Upper lobe of right lung (tissue), 1 donor: Measurements from ENCODE around the gene TTF2. TPM values are rescaled to one million over a fixed set of nuclear protein-coding genes. Genes with fewer than 3 reads are reported as not detected.

ENCODE experiments used
- ATAC-seq: fragments of 200-7000 bp; cut with Tn5 transposase; one replicate; pipeline ENCODE4 v1.9.1; 2020; ENCODE audit warnings: mild to moderate bottlenecking, moderate library complexity
- DNase-seq: peaks from one replicate; pipeline ENCODE4 v3.0.0-alpha.2; 2020
- H3K27ac ChIP-seq: fragments of 200-600 bp; one replicate; pipeline ENCODE4 v1.8.0; 2022
- H3K27me3 ChIP-seq: fragments of 200-600 bp; one replicate; pipeline ENCODE4 v1.8.0; 2022; ENCODE audit warnings: mild to moderate bottlenecking
- H3K36me3 ChIP-seq: fragments of 200-600 bp; one replicate; pipeline ENCODE4 v1.8.0; 2022
- H3K4me1 ChIP-seq: fragments of 200-600 bp; one replicate; pipeline ENCODE4 v1.8.0; 2022
- H3K4me3 ChIP-seq: fragments of 200-600 bp; one replicate; pipeline ENCODE4 v1.8.0; 2022; ENCODE audit warnings: mild to moderate bottlenecking
- H3K9me3 ChIP-seq: fragments of 200-600 bp; one replicate; pipeline ENCODE4 v1.8.0; 2022
- CTCF ChIP-seq: fragments of 200-600 bp; IDR thresholded peaks from one replicate; pipeline ENCODE4 v1.8.0; 2022; ENCODE audit warnings: antibody characterized with exemption
- intact Hi-C: fragments of 100-400 bp; cut with DNase I; formaldehyde crosslinking; loops from one replicate; pipeline ENCODE4 v1.11.0; 2022
- total RNA-seq: library from RNA; stranded (reverse); fragmentation: NEBNext Ultra II Directional; extraction: Animal tissue kit (Norgen Biotek cat#: 25700); gene quantifications from one replicate; pipeline ENCODE4 v1.2.1, GENCODE V29; 2021
- donor health status: DM: no; HTN: yes; CAD: no; lungs with severe emphysema.

Gene TTF2
- total RNA-seq, 1 donor from 2014 or later, result 14.8 TPM

GRCh38 chr1:117107364-117107763, 47.2 kb downstream of the TTF2 start:
- no peak for ATAC-seq
- no peak for TF ChIP-seq CTCF
- no peak overlapping the region for H3K4me3 ChIP-seq
- H3K36me3 ChIP-seq, result peaks cover 6% of the 10 kb centered on the region
- intact Hi-C loops, result no loop called here
- no peak for DNase-seq
- H3K9me3 ChIP-seq, result no peaks in the 10 kb centered on the region
- no peak overlapping the region for H3K27ac ChIP-seq
- no peaks in the 10 kb centered on the region for H3K4me1 ChIP-seq
- no peaks in the 10 kb centered on the region for H3K27me3 ChIP-seq

GRCh38 chr1:117110774-117111173, 50.6 kb downstream of the TTF2 start:
- Histone ChIP-seq H3K4me3 (no peak overlapping the region), H3K27me3 (no peaks in the 10 kb centered on the region), H3K9me3 (no peaks in the 10 kb centered on the region), H3K27ac (no peak overlapping the region), H3K4me1 (no peaks in the 10 kb centered on the region), H3K36me3 (peaks cover 5% of the 10 kb centered on the region)
- ATAC-seq, result no peak
- intact Hi-C loops, result no loop called here
- DNase-seq, result no peak
- no peak for TF ChIP-seq CTCF

GRCh38 chr1:117112047-117112717, 52.1 kb downstream of the TTF2 start:
- H3K27ac ChIP-seq, result no peak overlapping the region
- H3K4me1 ChIP-seq, result no peaks in the 10 kb centered on the region
- DNase-seq (no peak), ATAC-seq (peak; percentile 74)
- H3K9me3 ChIP-seq, result no peaks in the 10 kb centered on the region
- peaks cover 5% of the 10 kb centered on the region for H3K36me3 ChIP-seq
- TF ChIP-seq CTCF, result no peak
- intact Hi-C loops, result no loop called here
- no peak overlapping the region for H3K4me3 ChIP-seq
- no peaks in the 10 kb centered on the region for H3K27me3 ChIP-seq

- intact Hi-C loops, result no loop called here
- no peak for DNase-seq
- no peak overlapping the region for H3K27ac ChIP-seq
- no peaks in the 10 kb centered on the region for H3K27me3 ChIP-seq
- TF ChIP-seq CTCF, result no peak
- H3K9me3 ChIP-seq, result no peaks in the 10 kb centered on the region
- ATAC-seq, result no peak
- H3K4me1 ChIP-seq, result no peaks in the 10 kb centered on the region
- H3K36me3 ChIP-seq, result peaks cover 5% of the 10 kb centered on the region
- no peak overlapping the region for H3K4me3 ChIP-seq
Measured at GRCh38 chr1:117113199-117113598, 53.1 kb downstream of the TTF2 start.

GRCh38 chr1:117114877-117115276, 54.8 kb downstream of the TTF2 start:
- TF ChIP-seq CTCF, result no peak
- ATAC-seq, result no peak
- no peaks in the 10 kb centered on the region for H3K4me1 ChIP-seq
- intact Hi-C loops, result no loop called here
- H3K27ac ChIP-seq, result no peak overlapping the region
- H3K9me3 ChIP-seq, result no peaks in the 10 kb centered on the region
- H3K4me3 ChIP-seq, result no peak overlapping the region
- DNase-seq, result no peak
- H3K36me3 ChIP-seq, result peaks cover 5% of the 10 kb centered on the region
- H3K27me3 ChIP-seq, result no peaks in the 10 kb centered on the region
